ENCODE data around the gene KLF7.
"Not testable (repeated sequence)": the region's sequence is repeated elsewhere in the genome, so short reads cannot be mapped to it uniquely, and the experiment has no call there.

Gene KLF7

DNA sequence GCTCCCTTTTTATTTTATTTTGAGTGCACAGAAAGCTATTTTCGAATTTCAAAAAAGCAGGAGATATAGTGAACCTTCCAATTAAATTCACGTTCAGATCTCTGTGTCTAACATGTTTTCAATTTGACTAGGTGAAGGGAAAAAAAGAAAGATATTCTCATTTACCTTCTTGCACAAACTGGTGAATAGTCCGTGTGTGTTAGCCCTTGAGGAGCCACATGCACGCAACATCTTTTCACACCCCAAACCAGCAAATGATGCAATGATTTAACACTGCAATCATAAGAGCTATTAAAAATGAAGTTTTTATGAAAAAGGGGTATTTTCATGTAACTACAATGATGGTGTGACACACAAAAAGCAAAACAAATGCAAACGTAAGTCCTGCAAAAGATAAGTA lies 116.6 kb downstream of the KLF7 start:
- DNase-seq, result no peak

- DNase-seq, result no peak
These were observed 117.3 kb downstream of the KLF7 start for GRCh38 chr2:207048416-207048815.

DNA sequence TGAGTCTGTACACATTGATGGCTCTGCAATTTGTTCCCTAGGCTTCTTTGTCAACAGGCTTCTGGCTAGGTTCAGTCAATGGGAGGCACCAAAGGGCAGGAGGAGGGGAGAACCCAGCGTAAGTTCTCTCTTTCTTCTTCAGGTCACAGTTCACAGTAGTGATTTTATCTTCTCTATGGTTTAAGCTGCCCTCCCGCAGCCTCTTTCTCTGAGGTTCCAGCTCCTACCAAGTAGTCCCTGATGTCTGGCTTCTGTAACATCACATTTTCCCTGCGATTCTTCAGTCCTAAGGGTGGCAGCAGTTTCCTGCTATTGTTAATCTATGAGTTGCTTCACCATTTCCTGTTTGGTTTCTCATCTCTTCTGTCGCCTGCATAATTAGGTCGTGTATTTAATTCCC lies 119.0 kb downstream of the KLF7 start:
- no peak for DNase-seq

DNA sequence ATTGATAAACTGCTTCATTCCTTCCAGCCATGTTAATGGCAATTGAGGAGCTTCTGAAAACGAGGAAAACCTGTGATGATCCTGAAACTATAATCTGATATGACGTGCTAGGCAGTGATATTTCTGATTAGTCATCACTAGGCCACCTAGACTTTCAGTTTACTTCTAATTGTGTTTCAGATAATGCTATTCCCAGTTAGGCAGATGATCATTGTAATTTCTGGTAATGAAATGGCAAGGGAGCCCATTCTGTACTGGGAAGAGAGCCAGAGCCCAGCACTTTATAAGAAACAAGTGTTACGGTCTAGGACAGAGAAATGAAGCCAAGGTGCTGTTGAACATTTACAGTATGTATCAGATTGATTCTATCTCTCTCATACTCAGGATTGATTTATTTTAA lies 120.2 kb downstream of the KLF7 start:
- no peak for DNase-seq

GRCh38 chr2:207044379-207045362 lies 121.1 kb downstream of the KLF7 start:
- DNase-seq, result no peak

GRCh38 chr2:207042841-207043240 lies 122.9 kb downstream of the KLF7 start:
- DNase-seq, result no peak

DNA sequence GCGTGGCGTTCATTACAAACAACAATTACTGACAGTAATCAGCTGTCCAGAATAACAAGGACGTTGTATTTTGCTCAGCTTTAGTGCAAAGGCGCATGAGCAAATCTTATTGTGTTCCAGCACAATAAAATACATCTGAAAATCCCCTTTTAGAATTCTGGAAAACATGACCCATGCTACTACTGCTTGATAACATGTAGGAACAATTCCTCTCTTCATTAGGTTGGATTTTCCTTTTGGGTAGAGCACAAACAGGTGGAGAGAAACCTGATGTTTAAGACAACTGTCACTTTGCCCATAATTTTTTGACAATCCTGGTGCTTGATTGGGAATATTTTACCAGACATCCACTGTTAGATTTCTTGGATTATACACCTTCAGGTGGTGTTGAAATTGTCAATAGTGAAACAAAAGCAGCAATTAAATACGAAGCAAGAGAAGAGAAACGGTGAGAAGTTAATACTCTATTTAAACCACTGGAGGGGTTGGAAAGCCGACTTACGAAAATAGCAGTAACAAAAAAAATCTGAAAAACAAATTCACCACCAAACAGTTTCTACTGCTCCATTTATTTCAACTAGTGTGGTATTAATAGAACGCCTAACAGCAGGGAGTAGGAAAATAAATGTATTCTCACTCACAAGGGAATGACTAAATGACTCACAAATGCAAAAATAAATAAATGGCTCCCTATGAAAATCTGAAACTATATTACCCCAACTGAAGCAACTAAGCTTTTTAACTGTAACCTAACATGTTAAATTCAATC lies 123.8 kb downstream of the KLF7 start:
- no peak for DNase-seq

- no peak for DNase-seq
These were observed 124.5 kb downstream of the KLF7 start for GRCh38 chr2:207041279-207041678.

DNA sequence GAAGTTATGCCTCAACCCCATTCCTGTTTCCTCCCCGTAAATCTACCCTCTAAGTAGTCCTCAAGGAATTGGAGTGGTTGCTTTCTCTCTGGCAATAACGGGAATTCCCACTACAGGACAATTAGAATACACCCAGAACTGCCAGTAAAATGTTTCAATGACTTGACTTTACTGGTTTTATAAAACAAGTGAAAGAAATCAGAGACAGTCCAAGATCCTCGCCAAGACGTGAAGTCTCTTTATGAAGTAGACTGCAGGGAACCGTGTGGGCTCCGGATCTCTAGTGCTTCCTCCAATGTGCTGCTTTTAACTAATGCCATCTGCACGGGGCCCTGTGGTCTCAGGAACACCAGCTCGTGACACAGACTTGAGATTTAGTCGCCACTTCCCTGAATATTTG lies 125.1 kb downstream of the KLF7 start:
- no peak for DNase-seq

DNA sequence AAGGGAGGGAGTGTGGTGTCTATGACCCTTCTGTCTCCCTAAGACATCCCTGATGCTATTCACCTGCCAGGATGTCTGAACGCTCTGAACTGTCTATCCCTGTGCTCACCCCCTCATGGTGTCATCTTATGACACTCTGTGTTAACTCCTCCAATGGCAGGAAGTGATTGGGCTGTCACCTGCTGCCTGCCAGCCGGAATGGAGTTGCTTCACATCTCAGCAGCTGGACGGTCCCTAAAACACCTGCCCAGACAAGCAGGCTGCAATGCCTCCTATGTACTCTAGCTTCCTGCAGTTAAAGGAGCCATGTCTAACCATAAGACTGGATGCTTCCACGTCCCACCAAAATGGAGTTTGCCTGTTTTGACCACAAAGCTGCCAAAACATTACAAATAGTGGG lies 126.5 kb downstream of the KLF7 start:
- no peak for DNase-seq

- no peak for DNase-seq
These were observed 127.4 kb downstream of the KLF7 start for GRCh38 chr2:207038299-207038698.

GRCh38 chr2:207037896-207038295 lies 127.9 kb downstream of the KLF7 start:
- no peak for DNase-seq

DNA sequence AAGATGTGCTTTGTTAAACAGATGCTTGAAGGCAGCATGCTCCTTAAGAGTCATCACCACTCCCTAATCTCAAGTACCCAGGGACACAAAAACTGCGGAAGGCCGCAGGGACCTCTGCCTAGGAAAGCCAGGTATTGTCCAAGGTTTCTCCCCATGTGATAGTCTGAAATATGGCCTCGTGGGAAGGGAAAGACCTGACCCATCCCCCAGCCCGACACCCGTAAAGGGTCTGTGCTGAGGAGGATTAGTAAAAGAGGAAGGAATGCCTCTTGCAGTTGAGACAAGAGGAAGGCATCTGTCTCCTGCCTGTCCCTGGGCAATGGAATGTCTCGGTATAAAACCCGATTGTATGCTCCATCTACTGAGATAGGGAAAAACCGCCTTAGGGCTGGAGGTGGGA lies 128.7 kb downstream of the KLF7 start:
- DNase-seq, result not testable (repeated sequence)

DNA sequence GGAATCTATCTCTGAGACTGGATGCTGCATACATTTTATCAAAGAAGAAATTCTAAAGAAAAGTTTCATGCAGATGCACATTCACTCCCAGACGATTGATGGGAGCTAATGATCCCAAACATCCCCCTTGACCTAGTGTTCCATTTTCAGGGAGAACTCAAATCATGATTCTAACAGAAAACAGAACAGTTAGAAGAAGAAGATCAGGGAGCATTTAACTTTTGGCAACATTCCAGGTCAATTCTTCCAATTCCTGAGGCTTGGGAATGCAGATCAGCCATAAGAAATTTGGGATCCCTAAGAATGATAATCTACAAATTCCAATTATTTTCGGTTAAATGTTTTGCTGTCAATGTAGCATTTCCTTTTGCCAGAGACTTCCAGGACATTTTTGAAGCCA lies 129.9 kb downstream of the KLF7 start:
- no peak for DNase-seq

GRCh38 chr2:207032490-207032889 lies 133.3 kb downstream of the KLF7 start:
- no peak for DNase-seq

Data from kidney glomerular epithelial cell (primary cell).